ENCODE measurements around the gene FLOT1. TPM values are rescaled to one million over a fixed set of nuclear protein-coding genes. Genes with fewer than 3 reads are reported as not detected.

The FLOT1 gene
- total and polyA plus RNA-seq, 2 of the 13 experiments (the other 11 are each of a cell fraction or from before 2014, with no cell fraction given): 82.3 to 130 TPM

GRCh38 chr6:30744054-30744805, 1.7 kb upstream of the FLOT1 start, which contains the start of gene IER3 (continued):
- TF ChIP-seq KAT7 (CRISPR knock-in tag; IDR thresholded peaks at IDR 0.05; ENCODE audit: borderline replicate concordance) (peak; percentile 93), RCOR2 (CRISPR knock-in tag; IDR thresholded peaks at IDR 0.05) (no peak), MAZ (IDR thresholded peaks at IDR 0.05; ENCODE audit: borderline replicate concordance, low read depth, low read length) (peak; percentile 81), MAZ (CRISPR knock-in tag; IDR thresholded peaks at IDR 0.05; ENCODE audit: low read depth) (peak; percentile 84), ZNF317 (CRISPR knock-in tag; IDR thresholded peaks at IDR 0.05) (peak; percentile 88), ZNF224 (CRISPR knock-in tag; IDR thresholded peaks at IDR 0.05) (no peak), PITX1 (CRISPR knock-in tag; IDR thresholded peaks at IDR 0.05) (peak; percentile 32; the same call in 1 of the 2 replicates), MLXIP (CRISPR knock-in tag; IDR thresholded peaks at IDR 0.05; ENCODE audit: borderline replicate concordance) (no peak; the same call in 1 of the 2 replicates), NFYB (CRISPR knock-in tag; IDR thresholded peaks at IDR 0.05) (peak; percentile 37), NCOA1 (CRISPR knock-in tag; IDR thresholded peaks at IDR 0.05) (0 out of 2 replicates have a peak, but pooled peaks have one; percentile 45), ZBTB33 (CRISPR knock-in tag; IDR thresholded peaks at IDR 0.05) (no peak), ZNF766 (CRISPR knock-in tag; IDR thresholded peaks at IDR 0.05; ENCODE audit: borderline replicate concordance) (peak; percentile 94), NR2C2 (CRISPR knock-in tag; IDR thresholded peaks at IDR 0.05; ENCODE audit: borderline replicate concordance) (peak; percentile 4), HNRNPH1 (optimal IDR thresholded peaks at IDR 0.05; ENCODE audit: low read depth, low read length) (no peak), ZBTB8A (CRISPR knock-in tag; IDR thresholded peaks at IDR 0.05; ENCODE audit: borderline replicate concordance, low read depth) (no peak), U2AF1 (optimal IDR thresholded peaks at IDR 0.05; ENCODE audit: low read depth, low read length) (peak; percentile 93), SIN3A (IDR thresholded peaks at IDR 0.05; ENCODE audit: borderline replicate concordance, low read depth, low read length) (peak; percentile 93; the same call in 1 of the 2 replicates), ZNF724P (CRISPR knock-in tag; IDR thresholded peaks at IDR 0.05; ENCODE audit: borderline replicate concordance) (no peak), SKIL (CRISPR knock-in tag; IDR thresholded peaks at IDR 0.05; ENCODE audit: borderline replicate concordance) (peak; percentile 72; the same call in 1 of the 2 replicates), ZFP41 (CRISPR knock-in tag; IDR thresholded peaks at IDR 0.05; ENCODE audit: borderline replicate concordance) (peak; percentile 90), ZSCAN30 (CRISPR knock-in tag; IDR thresholded peaks at IDR 0.05) (0 out of 2 replicates have a peak, but pooled peaks have one; percentile 54), RFXANK (CRISPR knock-in tag; IDR thresholded peaks at IDR 0.05) (peak; percentile 95), ZSCAN21 (CRISPR knock-in tag; IDR thresholded peaks at IDR 0.05; ENCODE audit: borderline replicate concordance) (peak; percentile 60)
